Measurements from ENCODE around the gene C11orf16.
"Not testable (repeated sequence)": the region's sequence is repeated elsewhere in the genome, so short reads cannot be mapped to it uniquely, and the experiment has no call there.

C11orf16 gene

GRCh38 chr11:8937159-8937558 is 4.4 kb upstream of the C11orf16 start:
- DNase-seq (ENCODE audit: low read depth), result no peak

- DNase-seq (ENCODE audit: low read depth), result not testable (repeated sequence)
Observed at GRCh38 chr11:8935789-8936188, 3.0 kb upstream of the C11orf16 start.

- DNase-seq (ENCODE audit: low read depth), result no peak
Observed at GRCh38 chr11:8934742-8935488, 2.2 kb upstream of the C11orf16 start.

- no peak for DNase-seq (ENCODE audit: low read depth)
Observed at GRCh38 chr11:8933931-8934330, 1.2 kb upstream of the C11orf16 start.

GRCh38 chr11:8930456-8931175 is 2.1 kb downstream of the C11orf16 start:
- no peak for DNase-seq (ENCODE audit: low read depth)

GRCh38 chr11:8928981-8929615 is 3.6 kb downstream of the C11orf16 start:
- DNase-seq (ENCODE audit: low read depth), result no peak

GRCh38 chr11:8928205-8928604 is 4.5 kb downstream of the C11orf16 start:
- DNase-seq (ENCODE audit: low read depth), result no peak

- DNase-seq (ENCODE audit: low read depth), result no peak
Observed at GRCh38 chr11:8927233-8927632, 5.5 kb downstream of the C11orf16 start.

- DNase-seq (ENCODE audit: low read depth), result no peak
Observed at GRCh38 chr11:8926236-8926635, 6.5 kb downstream of the C11orf16 start.

- DNase-seq (ENCODE audit: low read depth), result no peak
Observed at GRCh38 chr11:8925711-8926110, 7.0 kb downstream of the C11orf16 start.

GRCh38 chr11:8922691-8923090 is 10.1 kb downstream of the C11orf16 start:
- DNase-seq (ENCODE audit: low read depth), result no peak

GRCh38 chr11:8917157-8917825 is 15.5 kb downstream of the C11orf16 start:
- DNase-seq (ENCODE audit: low read depth), result no peak

GRCh38 chr11:8914661-8915018 is 18.1 kb downstream of the C11orf16 start:
- no peak for DNase-seq (ENCODE audit: low read depth)

GRCh38 chr11:8913961-8914660 is 18.6 kb downstream of the C11orf16 start:
- peak; percentile 20 for DNase-seq (ENCODE audit: low read depth)

GRCh38 chr11:8911029-8911823 is 21.5 kb downstream of the C11orf16 start, which contains the start of gene AKIP1:
AKIP1 (plus strand) TSS chr11:8911189; CDS start chr11:8911450, 261 bp downstream.
- peak; percentile 66 for DNase-seq (ENCODE audit: low read depth)

GRCh38 chr11:8910649-8911026 is 22.1 kb downstream of the C11orf16 start:
- DNase-seq (ENCODE audit: low read depth), result no peak

GRCh38 chr11:8908099-8908498 is 24.6 kb downstream of the C11orf16 start:
- DNase-seq (ENCODE audit: low read depth), result no peak

GRCh38 chr11:8907116-8907515 is 25.6 kb downstream of the C11orf16 start:
- no peak for DNase-seq (ENCODE audit: low read depth)

GRCh38 chr11:8905528-8906165 is 27.1 kb downstream of the C11orf16 start:
- no peak for DNase-seq (ENCODE audit: low read depth)

- DNase-seq (ENCODE audit: low read depth), result no peak
Observed at GRCh38 chr11:8899119-8899753, 33.5 kb downstream of the C11orf16 start.

All from T follicular helper cell (primary cell).